GM12865 (cell line): Measurements from ENCODE around the gene TFIP11.

Experiments
- DNase-seq: peaks from one replicate; pipeline ENCODE4 v3.0.0; 2010; ENCODE audit warnings: low read depth
- H3K4me3 ChIP-seq: 2 replicates; pipeline ENCODE4 v1.5.1; 2011; ENCODE audit warnings: mild to moderate bottlenecking, low read depth, low read length, control low read depth
- CTCF ChIP-seq: IDR thresholded peaks from 2 replicates; pipeline ENCODE4 v1.5.1; 2011; ENCODE audit warnings: low read length, control low read depth, low read depth, inconsistent platforms; ENCODE audit not compliant: insufficient read depth; ENCODE audit errors: missing control alignments

The TFIP11 gene

GRCh38 chr22:26542831-26543230 lies 30.6 kb upstream of the TFIP11 start:
- no peak for TF ChIP-seq CTCF
- no peak for DNase-seq
- H3K4me3 ChIP-seq: no peak overlapping the region

GRCh38 chr22:26541167-26541819 lies 29.0 kb upstream of the TFIP11 start:
- no peak for DNase-seq
- no peak overlapping the region for H3K4me3 ChIP-seq

GRCh38 chr22:26540119-26540518 lies 27.8 kb upstream of the TFIP11 start:
- no peak overlapping the region for H3K4me3 ChIP-seq
- no peak for DNase-seq
- no peak for TF ChIP-seq CTCF

More at GRCh38 chr22:26541167-26541819, 29.0 kb upstream of the TFIP11 start:
- TF ChIP-seq CTCF: no peak

- H3K4me3 ChIP-seq: no peak overlapping the region
- TF ChIP-seq CTCF: no peak
- DNase-seq: no peak
Observed at GRCh38 chr22:26536762-26537134, 24.5 kb upstream of the TFIP11 start.

- no peak for TF ChIP-seq CTCF
- no peak for DNase-seq
- no peak overlapping the region for H3K4me3 ChIP-seq
Observed at GRCh38 chr22:26536056-26536761, 23.9 kb upstream of the TFIP11 start.

GRCh38 chr22:26535603-26535908 lies 23.3 kb upstream of the TFIP11 start:
- no peak for TF ChIP-seq CTCF
- no peak overlapping the region for H3K4me3 ChIP-seq
- peak; percentile 44 for DNase-seq
